Panc1 (cell line): ENCODE data around the gene MIER2. TPM values are rescaled to one million over a fixed set of nuclear protein-coding genes. Genes with fewer than 3 reads are reported as not detected.
A peak's percentile ranks its signal among the peaks of the same experiment; 100 is the strongest.

Source experiments
- ATAC-seq: fragments of 200-7000 bp; cut with Tn5 transposase; 2 replicates; pipeline ENCODE4 v1.9.1; 2020; ENCODE audit warnings: mild to moderate bottlenecking, moderate library complexity
- BruUV-seq: library from RNA; stranded (reverse); fragments of 400-500 nt; replicated peaks from 2 replicates; lab custom pipeline; 2021; lab: Mats Ljungman, UMichigan
- CTCF ChIA-PET: fragments of 300-600 bp; sonication (Branson Sonifier 250); formaldehyde crosslinking; loops from one replicate; lab custom pipeline; 2022; ENCODE audit warnings: antibody characterized with exemption; lab: Charles Lee
- POLR2A ChIA-PET: fragments of 300-600 bp; sonication (Branson Sonifier 250); formaldehyde crosslinking; loops from one replicate; lab custom pipeline; 2022; ENCODE audit warnings: antibody characterized with exemption; lab: Charles Lee
- DNase-seq: peaks from one replicate; pipeline ENCODE4 v3.0.0-alpha.2; 2010; ENCODE audit warnings: low read depth, low spot score
- H3K27ac ChIP-seq: 2 replicates; pipeline ENCODE4 v1.5.1; 2011; ENCODE audit warnings: mild to moderate bottlenecking, low read length, inconsistent platforms
- H3K27me3 ChIP-seq: fragments of 200-500 bp; sonication (Bioruptor generic); 2 replicates; pipeline ENCODE4 v1.6.0; 2014; ENCODE audit warnings: low read length, inconsistent platforms; ENCODE audit not compliant: control insufficient read depth, insufficient read depth
- H3K36me3 ChIP-seq: fragments of 200-500 bp; sonication (Bioruptor generic); 2 replicates; pipeline ENCODE4 v1.5.1; 2014; ENCODE audit warnings: inconsistent platforms, mild to moderate bottlenecking, low read length, moderate library complexity; ENCODE audit not compliant: control insufficient read depth, insufficient read depth
- H3K4me1 ChIP-seq: 2 replicates; pipeline ENCODE4 v1.5.1; 2011; ENCODE audit warnings: inconsistent platforms, mild to moderate bottlenecking, low read length, moderate library complexity; ENCODE audit not compliant: control insufficient read depth, insufficient read depth
- H3K4me3 ChIP-seq, 2 experiments: 2 replicates each; pipeline ENCODE4 v1.5.1; 2011 to 2012; ENCODE audit warnings: low read depth in 2 of 2, low read length in 2 of 2, mild to moderate bottlenecking in 2 of 2, inconsistent platforms in 1 of 2, moderate library complexity in 1 of 2
- H3K9me3 ChIP-seq: fragments of 200-500 bp; sonication (Bioruptor generic); 2 replicates; pipeline ENCODE4 v1.5.1; 2014; ENCODE audit warnings: low read depth, mild to moderate bottlenecking, inconsistent platforms, low read length, moderate library complexity; ENCODE audit not compliant: control insufficient read depth, insufficient read depth
- CTCF ChIP-seq: fragments of 450-650 bp; IDR thresholded peaks from 2 replicates; pipeline ENCODE4 v1.5.1; 2017; ENCODE audit warnings: mild to moderate bottlenecking
- POLR2AphosphoS5 ChIP-seq: IDR thresholded peaks from 2 replicates; pipeline ENCODE4 v1.6.1; 2012; ENCODE audit warnings: mild to moderate bottlenecking, low read depth, low read length, moderate library complexity
- REST ChIP-seq, 2 experiments: IDR thresholded peaks; 2 replicates each; pipeline ENCODE4 v1.6.1; 2011 to 2012; ENCODE audit warnings: low read depth in 2 of 2, control low read depth in 1 of 2, low read length in 1 of 2, mild to moderate bottlenecking in 1 of 2, moderate library complexity in 1 of 2; ENCODE audit not compliant: insufficient read depth in 1 of 2
- SIN3A ChIP-seq: IDR thresholded peaks from 2 replicates; pipeline ENCODE4 v1.6.1; 2012; ENCODE audit warnings: low read depth, mild to moderate bottlenecking, low read length, moderate library complexity, borderline replicate concordance; ENCODE audit not compliant: insufficient read depth
- TCF7L2 ChIP-seq: IDR thresholded peaks from 2 replicates; pipeline ENCODE4 v1.6.1; 2011; ENCODE audit warnings: mild to moderate bottlenecking, low read depth, low read length, inconsistent platforms
- in situ Hi-C: cut with HindIII; loops from 2 replicates; pipeline ENCODE4 v1.10.0; 2016; ENCODE audit warnings: low sequenced_read_pairs, low pct_unique_long_range_greater_than_20kb
- intact Hi-C: fragments of 100-400 bp; cut with micrococcal nuclease; formaldehyde crosslinking; loops from one replicate; pipeline ENCODE4 v1.10.0; 2022; ENCODE audit not compliant: unreplicated experiment
- total RNA-seq: library from RNA; stranded (reverse); gene quantifications from one replicate; pipeline ENCODE4 v1.2.1, GENCODE V29; 2021; ENCODE audit not compliant: unreplicated experiment

MIER2 gene
- total RNA-seq, 1 experiment from 2014 or later, result 32.1 TPM

- TSS peak; percentile 58 for BruUV-seq
These were observed 22.0 kb downstream of the MIER2 start for GRCh38 chr19:322616-323015.

GRCh38 chr19:318509-318774 is 26.2 kb downstream of the MIER2 start:
- Histone ChIP-seq H3K4me3 (no peak overlapping the region), H3K4me1 (no peaks in the 10 kb centered on the region), H3K36me3 (no peaks in the 10 kb centered on the region), H3K27ac (no peak overlapping the region), H3K27me3 (no peaks in the 10 kb centered on the region), H3K9me3 (no peaks in the 10 kb centered on the region)
- intact Hi-C loops, result no loop called here
- no peak for DNase-seq
- in situ Hi-C loops, result no loop called here
- TF ChIP-seq SIN3A (no peak), REST (IDR thresholded peaks at IDR 0.05; ENCODE audit: insufficient read depth in 1 of 2, low read depth in 2 of 2, low read length in 1 of 2) (no peak), CTCF (no peak), TCF7L2 (no peak), POLR2AphosphoS5 (no peak)
- POLR2A ChIA-PET, result no interaction called here
- CTCF ChIA-PET, result no interaction called here
- BruUV-seq, result no TSS peak
- ATAC-seq, result no peak

More at GRCh38 chr19:322616-323015, 22.0 kb downstream of the MIER2 start:
- TF ChIP-seq TCF7L2 (no peak), REST (IDR thresholded peaks at IDR 0.05; ENCODE audit: insufficient read depth in 1 of 2, low read depth in 2 of 2, low read length in 1 of 2) (no peak), CTCF (no peak), SIN3A (no peak), POLR2AphosphoS5 (no peak)
- ChIA-PET CTCF (no interaction called here), POLR2A (no interaction called here)
- in situ Hi-C loops, result no loop called here
- no peak for ATAC-seq
- Histone ChIP-seq H3K27ac (no peak overlapping the region), H3K9me3 (no peaks in the 10 kb centered on the region), H3K4me3 (no peak overlapping the region), H3K4me1 (no peaks in the 10 kb centered on the region), H3K36me3 (no peaks in the 10 kb centered on the region), H3K27me3 (no peaks in the 10 kb centered on the region)
- intact Hi-C loops, result no loop called here
- DNase-seq, result no peak
